Lower lobe of right lung (tissue), 2 donors: ENCODE results near the gene RABL3. TPM values are rescaled to one million over a fixed set of nuclear protein-coding genes. Genes with fewer than 3 reads are reported as not detected.

ENCODE experiments used
- ATAC-seq, 2 donors: fragments of 200-7000 bp; cut with Tn5 transposase; one replicate each; pipeline ENCODE4 v1.9.1; 2020 to 2022; ENCODE audit warnings: mild to moderate bottlenecking in 2 of 2, moderate library complexity in 2 of 2
- DNase-seq: peaks from one replicate; pipeline ENCODE4 v3.0.0-alpha.2; 2020
- H3K27ac ChIP-seq: fragments of 200-600 bp; one replicate; pipeline ENCODE4 v1.8.0; 2022
- H3K27me3 ChIP-seq: fragments of 200-600 bp; one replicate; pipeline ENCODE4 v1.8.0; 2022; ENCODE audit warnings: low read depth
- H3K36me3 ChIP-seq: fragments of 200-600 bp; one replicate; pipeline ENCODE4 v1.8.0; 2022; ENCODE audit warnings: mild to moderate bottlenecking
- H3K4me1 ChIP-seq: fragments of 200-600 bp; one replicate; pipeline ENCODE4 v1.8.0; 2022
- H3K4me3 ChIP-seq: fragments of 200-600 bp; one replicate; pipeline ENCODE4 v1.8.0; 2022; ENCODE audit warnings: mild to moderate bottlenecking
- H3K9me3 ChIP-seq: fragments of 200-600 bp; one replicate; pipeline ENCODE4 v1.8.0; 2022
- intact Hi-C: fragments of 100-400 bp; cut with DNase I; formaldehyde crosslinking; loops from one replicate; pipeline ENCODE4 v1.11.0; 2022
- total RNA-seq: library from RNA; stranded (reverse); fragmentation: NEBNext Ultra II Directional; extraction: Animal tissue kit (Norgen Biotek cat#: 25700); gene quantifications from one replicate; pipeline ENCODE4 v1.2.1, GENCODE V29; 2021
- TF ChIP-seq, protein P1 (sequence below): fragments of 200-600 bp; IDR thresholded peaks from one replicate; pipeline ENCODE4 v1.8.0; 2022; ENCODE audit warnings: antibody characterized with exemption, mild to moderate bottlenecking
- donor health status: DM: no; HTN: yes; CAD: no; lungs with severe emphysema.

Gene RABL3
- total RNA-seq, 1 donor from 2014 or later: 24.5 TPM

DNA sequence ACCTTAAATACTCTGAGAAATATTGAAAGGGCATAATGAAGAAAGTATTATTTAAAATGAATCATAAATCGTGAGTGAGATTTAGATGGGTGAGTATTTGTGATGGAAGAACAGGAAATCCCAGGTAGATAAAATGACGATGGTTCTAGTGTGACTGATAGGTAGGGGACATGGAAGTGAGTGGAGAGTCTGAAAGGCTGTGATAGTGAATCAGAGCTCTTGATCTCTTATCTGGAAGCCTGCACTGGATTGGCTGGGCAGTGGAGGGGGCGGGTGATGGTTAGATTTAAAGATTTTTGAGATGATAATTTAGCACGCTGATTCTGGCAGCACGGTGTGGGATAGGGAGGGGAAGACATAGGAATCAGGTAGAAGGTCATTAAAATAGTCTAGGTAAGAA, 80.4 kb downstream of the RABL3 start:
- TF ChIP-seq, protein P1, sequence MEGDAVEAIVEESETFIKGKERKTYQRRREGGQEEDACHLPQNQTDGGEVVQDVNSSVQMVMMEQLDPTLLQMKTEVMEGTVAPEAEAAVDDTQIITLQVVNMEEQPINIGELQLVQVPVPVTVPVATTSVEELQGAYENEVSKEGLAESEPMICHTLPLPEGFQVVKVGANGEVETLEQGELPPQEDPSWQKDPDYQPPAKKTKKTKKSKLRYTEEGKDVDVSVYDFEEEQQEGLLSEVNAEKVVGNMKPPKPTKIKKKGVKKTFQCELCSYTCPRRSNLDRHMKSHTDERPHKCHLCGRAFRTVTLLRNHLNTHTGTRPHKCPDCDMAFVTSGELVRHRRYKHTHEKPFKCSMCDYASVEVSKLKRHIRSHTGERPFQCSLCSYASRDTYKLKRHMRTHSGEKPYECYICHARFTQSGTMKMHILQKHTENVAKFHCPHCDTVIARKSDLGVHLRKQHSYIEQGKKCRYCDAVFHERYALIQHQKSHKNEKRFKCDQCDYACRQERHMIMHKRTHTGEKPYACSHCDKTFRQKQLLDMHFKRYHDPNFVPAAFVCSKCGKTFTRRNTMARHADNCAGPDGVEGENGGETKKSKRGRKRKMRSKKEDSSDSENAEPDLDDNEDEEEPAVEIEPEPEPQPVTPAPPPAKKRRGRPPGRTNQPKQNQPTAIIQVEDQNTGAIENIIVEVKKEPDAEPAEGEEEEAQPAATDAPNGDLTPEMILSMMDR: no peak
- intact Hi-C loops: no loop called here
- no peak for ATAC-seq
- Histone ChIP-seq H3K9me3 (no peaks in the 10 kb centered on the region), H3K4me1 (no peaks in the 10 kb centered on the region), H3K27me3 (no peaks in the 10 kb centered on the region), H3K27ac (no peak overlapping the region), H3K4me3 (no peak overlapping the region), H3K36me3 (no peaks in the 10 kb centered on the region)
- DNase-seq: no peak

DNA sequence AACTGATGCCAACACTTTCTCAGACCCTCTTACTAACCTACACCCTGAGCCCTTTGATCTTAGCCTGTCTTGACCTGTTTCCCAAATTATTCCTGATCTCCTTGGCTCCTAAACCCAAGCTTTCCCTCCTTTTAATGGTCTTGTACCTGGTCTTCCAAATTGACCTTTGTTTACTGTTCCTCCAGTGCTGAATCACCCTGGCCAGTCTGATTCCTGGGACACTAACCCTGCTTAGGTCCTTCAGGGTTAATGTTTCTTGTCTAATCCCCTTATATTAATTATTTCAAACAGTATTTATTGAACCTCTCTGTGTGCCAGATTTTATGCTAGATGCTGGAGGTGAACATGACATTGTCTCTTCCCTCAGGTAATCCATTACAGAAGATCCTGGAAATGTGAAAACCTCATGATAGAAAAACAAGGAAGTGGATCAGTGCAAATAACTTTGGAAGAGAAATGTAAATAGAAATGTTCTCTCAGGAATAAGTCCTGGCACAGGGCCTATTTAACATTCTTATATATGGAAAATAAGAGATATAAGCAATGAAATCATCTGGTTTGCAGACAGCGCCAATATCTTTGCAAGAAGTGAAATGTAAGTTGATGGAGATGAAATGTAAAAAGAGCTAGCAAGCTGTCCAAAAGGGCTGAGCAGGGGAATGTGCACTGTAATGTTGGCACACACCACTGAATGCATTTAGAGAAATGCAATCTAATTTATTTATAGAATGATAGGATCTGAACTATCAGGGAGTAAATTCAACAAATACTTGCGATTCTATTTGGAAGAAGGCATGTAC, 81.0 kb downstream of the RABL3 start:
- Histone ChIP-seq H3K27ac (no peak overlapping the region), H3K36me3 (no peaks in the 10 kb centered on the region), H3K9me3 (no peaks in the 10 kb centered on the region), H3K27me3 (no peaks in the 10 kb centered on the region), H3K4me3 (no peak overlapping the region), H3K4me1 (no peaks in the 10 kb centered on the region)
- ATAC-seq (no peak), DNase-seq (no peak)
- intact Hi-C loops: no loop called here
- TF ChIP-seq, protein P1: no peak

DNA sequence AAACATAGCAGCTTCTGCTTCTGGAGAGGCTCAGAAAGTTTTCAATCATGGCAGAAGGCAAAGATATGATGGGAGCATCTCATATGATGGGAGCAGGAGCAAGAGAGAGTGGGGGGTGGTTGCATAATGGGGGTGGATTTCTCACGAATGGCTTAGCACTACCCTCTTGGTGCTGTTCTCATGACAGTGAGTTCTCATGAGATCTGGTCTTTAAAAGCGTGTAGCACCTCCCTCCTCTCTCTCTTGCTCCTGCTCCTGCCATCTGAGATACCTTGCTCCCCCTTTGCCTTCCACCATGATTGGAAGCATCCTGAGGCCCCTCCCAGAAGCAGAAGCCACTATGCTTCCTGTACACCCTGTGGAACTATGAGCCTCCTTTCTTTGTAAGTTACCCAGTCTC, 82.5 kb downstream of the RABL3 start:
- Histone ChIP-seq H3K27ac (no peak overlapping the region), H3K4me1 (no peaks in the 10 kb centered on the region), H3K27me3 (no peaks in the 10 kb centered on the region), H3K9me3 (no peaks in the 10 kb centered on the region), H3K36me3 (no peaks in the 10 kb centered on the region), H3K4me3 (no peak overlapping the region)
- DNase-seq (no peak), ATAC-seq (no peak)
- TF ChIP-seq, protein P1: no peak
- intact Hi-C loops: no loop called here

DNA sequence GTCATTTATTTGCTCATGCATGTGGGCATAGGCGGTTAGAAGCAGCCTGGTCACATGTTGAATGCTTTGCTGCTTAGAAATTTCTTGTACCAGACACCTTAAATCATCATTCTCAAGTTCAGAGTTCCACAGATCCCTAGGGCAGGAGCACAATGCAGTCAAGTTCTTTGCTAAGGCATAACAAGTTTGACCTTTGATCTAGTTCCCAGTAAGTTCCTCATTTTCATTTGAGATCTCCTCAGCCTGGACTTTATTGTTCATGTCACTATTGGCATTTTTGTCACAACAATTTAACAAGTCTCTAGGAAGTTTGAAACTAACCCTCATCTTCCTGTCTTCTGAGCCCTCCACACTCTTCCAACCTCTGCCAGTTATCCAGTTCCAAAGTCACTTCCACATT, 83.0 kb downstream of the RABL3 start:
- ATAC-seq: no peak

DNA sequence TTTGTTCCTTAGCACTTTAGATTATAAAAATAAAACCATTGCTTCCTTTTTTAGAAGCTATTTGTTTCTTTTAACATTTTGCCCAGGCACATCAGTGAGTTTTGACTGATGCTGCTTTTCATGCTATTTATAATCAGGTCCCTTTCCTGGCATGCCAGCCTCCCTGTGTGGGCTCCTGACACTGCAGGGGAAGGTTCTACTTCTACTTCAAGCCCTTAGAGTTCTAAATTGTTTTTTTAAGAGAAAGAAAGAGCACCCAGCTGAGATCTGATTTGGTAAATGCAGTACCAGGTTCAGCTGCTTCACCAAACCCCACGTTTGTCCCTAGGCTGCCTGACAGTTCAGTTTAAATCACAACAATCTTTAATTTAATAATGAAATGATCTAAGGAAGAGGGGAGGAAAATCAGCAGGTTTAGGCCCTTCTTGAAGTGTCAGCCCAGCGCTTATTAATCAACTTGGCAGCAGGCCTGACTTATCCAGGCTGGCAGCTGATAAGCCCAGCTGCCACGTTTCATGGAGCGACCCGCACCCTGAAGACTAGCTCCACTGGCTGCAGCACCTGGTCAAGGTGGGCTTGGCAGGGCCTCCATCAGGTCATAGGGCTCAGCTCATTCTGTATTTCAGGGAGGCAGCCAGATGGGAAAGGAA, 89.3 kb downstream of the RABL3 start:
- ATAC-seq (no peak), DNase-seq (no peak)
- TF ChIP-seq, protein P1: no peak
- Histone ChIP-seq H3K4me3 (no peak overlapping the region), H3K27ac (no peak overlapping the region), H3K27me3 (no peaks in the 10 kb centered on the region), H3K36me3 (no peaks in the 10 kb centered on the region), H3K9me3 (no peaks in the 10 kb centered on the region), H3K4me1 (no peaks in the 10 kb centered on the region)
- intact Hi-C loops: no loop called here

More for the DNA sequence above, 83.0 kb downstream of the RABL3 start:
- Histone ChIP-seq H3K36me3 (no peaks in the 10 kb centered on the region), H3K4me3 (no peak overlapping the region), H3K4me1 (no peaks in the 10 kb centered on the region), H3K27ac (no peak overlapping the region), H3K9me3 (no peaks in the 10 kb centered on the region), H3K27me3 (no peaks in the 10 kb centered on the region)
- no peak for DNase-seq
- intact Hi-C loops: no loop called here
- TF ChIP-seq, protein P1: no peak
